ENCODE results near the gene SYNPR. TPM values are rescaled to one million over a fixed set of nuclear protein-coding genes. Genes with fewer than 3 reads are reported as not detected.
"Not testable (repeated sequence)": the region's sequence is repeated elsewhere in the genome, so short reads cannot be mapped to it uniquely, and the experiment has no call there.

SYNPR gene
- under 1 TPM in 2 of 4 donors, not detected in 2; 0.11 to 0.25 TPM for polyA plus RNA-seq (ENCODE audit: insufficient read length in 4 of 4)

GRCh38 chr3:63278171-63279004 lies at the start of gene SYNPR:
TSS of gene SYNPR (plus strand) at chr3:63278308.
- DNase-seq (ENCODE audit: low read depth in 4 of 4, low spot score in 2 of 4) = no peak

- peak in 1 of 4 donors; percentile 38 for DNase-seq (ENCODE audit: low read depth in 4 of 4, low spot score in 2 of 4)
These were observed 49.4 kb upstream of the SYNPR start for GRCh38 chr3:63228677-63229076.

- DNase-seq (ENCODE audit: low read depth in 4 of 4, low spot score in 2 of 4) = no peak
These were observed 48.0 kb upstream of the SYNPR start for GRCh38 chr3:63230146-63230545.

- peak; percentile 26 to 53 (median 40) for DNase-seq (ENCODE audit: low read depth in 4 of 4, low spot score in 2 of 4)
These were observed 46.5 kb upstream of the SYNPR start for GRCh38 chr3:63231643-63232042.

- no peak for DNase-seq (ENCODE audit: low read depth in 4 of 4, low spot score in 2 of 4)
These were observed 45.2 kb upstream of the SYNPR start for GRCh38 chr3:63232764-63233396.

GRCh38 chr3:63240381-63240902 lies 37.7 kb upstream of the SYNPR start:
- no peak for DNase-seq (ENCODE audit: low read depth in 4 of 4, low spot score in 2 of 4)

GRCh38 chr3:63242124-63242523 lies 36.0 kb upstream of the SYNPR start:
- no peak for DNase-seq (ENCODE audit: low read depth in 4 of 4, low spot score in 2 of 4)

GRCh38 chr3:63244486-63244885 lies 33.6 kb upstream of the SYNPR start:
- no peak for DNase-seq (ENCODE audit: low read depth in 4 of 4, low spot score in 2 of 4)

GRCh38 chr3:63245726-63246241 lies 32.3 kb upstream of the SYNPR start:
- no peak for DNase-seq (ENCODE audit: low read depth in 4 of 4, low spot score in 2 of 4)

- no peak for DNase-seq (ENCODE audit: low read depth in 4 of 4, low spot score in 2 of 4)
These were observed 30.1 kb upstream of the SYNPR start for GRCh38 chr3:63248015-63248414.

- no peak for DNase-seq (ENCODE audit: low read depth in 4 of 4, low spot score in 2 of 4)
These were observed 26.6 kb upstream of the SYNPR start for GRCh38 chr3:63251499-63251898.

GRCh38 chr3:63255819-63256218 lies 22.3 kb upstream of the SYNPR start:
- not testable (repeated sequence) for DNase-seq (ENCODE audit: low read depth in 4 of 4, low spot score in 2 of 4)

GRCh38 chr3:63264716-63265115 lies 13.4 kb upstream of the SYNPR start:
- no peak for DNase-seq (ENCODE audit: low read depth in 4 of 4, low spot score in 2 of 4)

GRCh38 chr3:63274359-63274758 lies 3.7 kb upstream of the SYNPR start:
- no peak for DNase-seq (ENCODE audit: low read depth in 4 of 4, low spot score in 2 of 4)

GRCh38 chr3:63279005-63279841 lies 1.1 kb downstream of the SYNPR start:
- no peak for DNase-seq (ENCODE audit: low read depth in 4 of 4, low spot score in 2 of 4)

GRCh38 chr3:63287610-63288009 lies 9.5 kb downstream of the SYNPR start:
- no peak for DNase-seq (ENCODE audit: low read depth in 4 of 4, low spot score in 2 of 4)

- DNase-seq (ENCODE audit: low read depth in 4 of 4, low spot score in 2 of 4) = no peak
These were observed 12.6 kb downstream of the SYNPR start for GRCh38 chr3:63290686-63291085.

- DNase-seq (ENCODE audit: low read depth in 4 of 4, low spot score in 2 of 4) = no peak
These were observed 16.2 kb downstream of the SYNPR start for GRCh38 chr3:63294332-63294731.

GRCh38 chr3:63295356-63295755 lies 17.2 kb downstream of the SYNPR start:
- DNase-seq (ENCODE audit: low read depth in 4 of 4, low spot score in 2 of 4) = no peak

- no peak for DNase-seq (ENCODE audit: low read depth in 4 of 4, low spot score in 2 of 4)
These were observed 17.7 kb downstream of the SYNPR start for GRCh38 chr3:63295806-63296205.

- no peak for DNase-seq (ENCODE audit: low read depth in 4 of 4, low spot score in 2 of 4)
These were observed 18.1 kb downstream of the SYNPR start for GRCh38 chr3:63296249-63296648.
